Measurements from ENCODE around the gene PNPLA7. TPM values are rescaled to one million over a fixed set of nuclear protein-coding genes. Genes with fewer than 3 reads are reported as not detected.

PNPLA7 gene
- total RNA-seq, 4 donors from 2014 or later = 0.26 to 25.7 (median 3.4) TPM

DNA sequence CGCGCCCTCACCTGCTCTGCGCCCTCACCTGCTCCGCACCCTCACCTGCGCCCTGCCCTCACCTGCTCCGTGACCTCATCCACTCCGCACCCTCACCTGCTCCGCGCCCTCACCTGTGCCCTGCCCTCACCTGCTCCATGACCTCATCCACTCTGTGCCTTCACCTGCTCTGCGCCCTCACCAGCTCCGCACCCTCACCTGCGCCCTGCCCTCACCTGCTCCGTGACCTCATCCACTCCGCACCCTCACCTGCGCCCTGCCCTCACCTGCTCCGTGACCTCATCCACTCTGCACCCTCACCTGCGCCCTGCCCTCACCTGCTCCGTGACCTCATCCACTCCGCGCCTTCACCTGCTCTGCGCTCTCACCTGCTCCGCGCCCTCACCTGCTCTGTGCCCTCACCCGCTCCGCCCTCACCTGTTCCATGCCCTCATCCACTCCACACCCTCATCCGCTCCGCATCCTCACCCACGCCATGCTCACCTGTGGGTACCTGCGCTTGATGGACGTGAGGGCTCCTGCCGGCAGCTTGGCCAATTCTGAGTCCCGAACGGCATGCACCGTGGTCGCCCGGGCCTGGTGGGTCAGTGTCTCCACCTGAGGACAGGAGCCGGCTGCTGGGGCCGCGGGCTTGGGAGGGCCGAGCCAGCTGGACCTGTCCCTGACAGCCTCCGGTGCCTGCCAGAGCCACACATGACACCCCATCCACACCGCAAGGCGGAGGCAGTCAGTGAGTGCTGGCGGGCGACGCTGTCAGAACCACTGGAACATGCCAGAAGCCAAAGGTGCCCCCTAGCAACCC is 55.5 kb downstream of the PNPLA7 start:
- H3K27ac ChIP-seq = no peak overlapping the region
- no peaks in the 10 kb centered on the region for H3K36me3 ChIP-seq
- intact Hi-C loops (cut with DNase I; ENCODE audit: low total_unique reads) = no loop called here
- DNase-seq = no peak
- no peaks in the 10 kb centered on the region for H3K27me3 ChIP-seq
- no peak for TF ChIP-seq POLR2A (IDR thresholded peaks at IDR 0.05)
- TF ChIP-seq, protein P1, sequence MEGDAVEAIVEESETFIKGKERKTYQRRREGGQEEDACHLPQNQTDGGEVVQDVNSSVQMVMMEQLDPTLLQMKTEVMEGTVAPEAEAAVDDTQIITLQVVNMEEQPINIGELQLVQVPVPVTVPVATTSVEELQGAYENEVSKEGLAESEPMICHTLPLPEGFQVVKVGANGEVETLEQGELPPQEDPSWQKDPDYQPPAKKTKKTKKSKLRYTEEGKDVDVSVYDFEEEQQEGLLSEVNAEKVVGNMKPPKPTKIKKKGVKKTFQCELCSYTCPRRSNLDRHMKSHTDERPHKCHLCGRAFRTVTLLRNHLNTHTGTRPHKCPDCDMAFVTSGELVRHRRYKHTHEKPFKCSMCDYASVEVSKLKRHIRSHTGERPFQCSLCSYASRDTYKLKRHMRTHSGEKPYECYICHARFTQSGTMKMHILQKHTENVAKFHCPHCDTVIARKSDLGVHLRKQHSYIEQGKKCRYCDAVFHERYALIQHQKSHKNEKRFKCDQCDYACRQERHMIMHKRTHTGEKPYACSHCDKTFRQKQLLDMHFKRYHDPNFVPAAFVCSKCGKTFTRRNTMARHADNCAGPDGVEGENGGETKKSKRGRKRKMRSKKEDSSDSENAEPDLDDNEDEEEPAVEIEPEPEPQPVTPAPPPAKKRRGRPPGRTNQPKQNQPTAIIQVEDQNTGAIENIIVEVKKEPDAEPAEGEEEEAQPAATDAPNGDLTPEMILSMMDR (IDR thresholded peaks at IDR 0.05) = no peak
- H3K4me1 ChIP-seq = no peaks in the 10 kb centered on the region
- H3K9me3 ChIP-seq = no peaks in the 10 kb centered on the region
- no peak overlapping the region for H3K4me3 ChIP-seq

GRCh38 chr9:137494104-137494544 is 56.1 kb downstream of the PNPLA7 start:
- TF ChIP-seq, protein P1 (IDR thresholded peaks at IDR 0.05) = no peak
- TF ChIP-seq POLR2A (IDR thresholded peaks at IDR 0.05) = no peak
- H3K9me3 ChIP-seq = no peaks in the 10 kb centered on the region
- H3K4me3 ChIP-seq = no peak overlapping the region
- no peaks in the 10 kb centered on the region for H3K27me3 ChIP-seq
- no peak for DNase-seq
- intact Hi-C loops (cut with DNase I; ENCODE audit: low total_unique reads) = no loop called here
- H3K4me1 ChIP-seq = no peaks in the 10 kb centered on the region
- H3K27ac ChIP-seq = no peak overlapping the region
- H3K36me3 ChIP-seq = no peaks in the 10 kb centered on the region

DNA sequence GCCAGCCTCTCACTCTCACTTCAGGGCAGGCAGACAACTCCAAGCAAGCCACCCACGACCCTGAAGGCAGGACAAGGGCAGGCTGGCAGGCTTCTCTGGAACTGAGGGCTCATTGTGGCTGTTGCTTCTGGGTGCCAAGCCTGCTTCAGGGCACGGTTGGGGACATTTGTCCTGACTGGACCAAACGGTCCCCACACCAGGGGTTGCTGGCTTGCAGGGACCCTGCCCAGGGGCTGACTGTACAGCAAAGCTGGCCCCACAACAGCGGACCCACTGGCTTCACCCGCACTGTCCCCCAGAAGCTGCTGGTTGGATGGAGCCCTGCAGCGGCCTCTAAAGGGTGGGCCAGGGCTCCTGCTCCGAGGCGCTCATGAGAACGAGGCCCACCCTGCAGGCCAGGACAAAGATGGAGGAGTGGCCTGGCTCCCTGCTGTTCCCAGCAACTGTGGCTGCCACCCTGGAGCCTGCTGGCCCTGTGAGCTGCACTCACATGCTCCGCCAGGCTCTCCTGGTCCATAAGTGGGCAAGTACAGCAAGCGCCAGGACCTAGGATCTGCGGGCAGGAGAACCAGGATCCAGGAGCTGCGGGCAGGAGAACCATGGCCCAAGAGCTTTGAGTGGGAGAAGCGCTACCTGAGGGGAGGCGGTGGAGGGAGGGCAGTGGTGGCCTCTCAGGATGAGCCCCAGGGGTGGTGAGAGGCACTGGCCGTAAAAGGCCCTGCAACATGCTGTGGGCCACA is 56.7 kb downstream of the PNPLA7 start:
- Histone ChIP-seq H3K9me3 (no peaks in the 10 kb centered on the region), H3K27me3 (no peaks in the 10 kb centered on the region), H3K36me3 (no peaks in the 10 kb centered on the region), H3K27ac (no peak overlapping the region), H3K4me3 (no peak overlapping the region), H3K4me1 (no peaks in the 10 kb centered on the region)
- intact Hi-C loops (cut with DNase I; ENCODE audit: low total_unique reads) = no loop called here
- DNase-seq = no peak
- TF ChIP-seq, protein P1 (IDR thresholded peaks at IDR 0.05) = no peak
- no peak for TF ChIP-seq POLR2A (IDR thresholded peaks at IDR 0.05)

GRCh38 chr9:137492464-137493363 is 57.5 kb downstream of the PNPLA7 start:
- DNase-seq = no peak
- no peaks in the 10 kb centered on the region for H3K27me3 ChIP-seq
- H3K4me1 ChIP-seq = no peaks in the 10 kb centered on the region
- no peak overlapping the region for H3K27ac ChIP-seq
- no peak for TF ChIP-seq POLR2A (IDR thresholded peaks at IDR 0.05)
- TF ChIP-seq, protein P1 (IDR thresholded peaks at IDR 0.05) = no peak
- intact Hi-C loops (cut with DNase I; ENCODE audit: low total_unique reads) = no loop called here
- no peak overlapping the region for H3K4me3 ChIP-seq
- no peaks in the 10 kb centered on the region for H3K36me3 ChIP-seq
- H3K9me3 ChIP-seq = no peaks in the 10 kb centered on the region
